GM21723 (cell line): Measurements from ENCODE around the gene MSI2.

Experiments
- ATAC-seq: cut with Tn5 transposase; IDR thresholded peaks from one replicate; pipeline ENCODE4 v1.9.1; 2021; ENCODE audit warnings: mild to moderate bottlenecking, moderate library complexity; ENCODE audit not compliant: unreplicated experiment

The MSI2 gene

GRCh38 chr17:57406981-57407286 lies 150.6 kb downstream of the MSI2 start:
- no peak for ATAC-seq

- no peak for ATAC-seq
Measured at GRCh38 chr17:57407287-57408070, 151.2 kb downstream of the MSI2 start.

GRCh38 chr17:57408071-57408811 lies 151.9 kb downstream of the MSI2 start:
- ATAC-seq: no peak

GRCh38 chr17:57410169-57410568 lies 153.8 kb downstream of the MSI2 start:
- ATAC-seq: no peak

GRCh38 chr17:57412520-57413096 lies 156.3 kb downstream of the MSI2 start:
- ATAC-seq: no peak

- no peak for ATAC-seq
Measured at GRCh38 chr17:57413848-57414651, 157.7 kb downstream of the MSI2 start.

- no peak for ATAC-seq
Measured at GRCh38 chr17:57415751-57416207, 159.5 kb downstream of the MSI2 start.

- ATAC-seq: no peak
Measured at GRCh38 chr17:57416369-57416768, 160.0 kb downstream of the MSI2 start.

GRCh38 chr17:57417956-57418355 lies 161.6 kb downstream of the MSI2 start:
- ATAC-seq: no peak

- no peak for ATAC-seq
Measured at GRCh38 chr17:57418463-57419246, 162.3 kb downstream of the MSI2 start.

- ATAC-seq: no peak
Measured at GRCh38 chr17:57419940-57420550, 163.7 kb downstream of the MSI2 start.

- no peak for ATAC-seq
Measured at GRCh38 chr17:57420734-57421717, 164.7 kb downstream of the MSI2 start.

- ATAC-seq: peak; percentile 83
Measured at GRCh38 chr17:57422574-57423164, 166.3 kb downstream of the MSI2 start.

- no peak for ATAC-seq
Measured at GRCh38 chr17:57423541-57423940, 167.2 kb downstream of the MSI2 start.

GRCh38 chr17:57424273-57424672 lies 167.9 kb downstream of the MSI2 start:
- no peak for ATAC-seq

- no peak for ATAC-seq
Measured at GRCh38 chr17:57424777-57425188, 168.5 kb downstream of the MSI2 start.

- no peak for ATAC-seq
Measured at GRCh38 chr17:57425431-57425830, 169.1 kb downstream of the MSI2 start.
